Activated CD4-positive, alpha-beta T cell treated with anti-CD3 and anti-CD28 coated beads, Interleukin-2, amount 50 U/mL, for 1 hour (primary cell): Measurements from ENCODE around the gene CORO1C.

Experiments
- DNase-seq: peaks from one replicate; pipeline ENCODE4 v3.0.0-alpha.2; 2020

CORO1C gene

DNA sequence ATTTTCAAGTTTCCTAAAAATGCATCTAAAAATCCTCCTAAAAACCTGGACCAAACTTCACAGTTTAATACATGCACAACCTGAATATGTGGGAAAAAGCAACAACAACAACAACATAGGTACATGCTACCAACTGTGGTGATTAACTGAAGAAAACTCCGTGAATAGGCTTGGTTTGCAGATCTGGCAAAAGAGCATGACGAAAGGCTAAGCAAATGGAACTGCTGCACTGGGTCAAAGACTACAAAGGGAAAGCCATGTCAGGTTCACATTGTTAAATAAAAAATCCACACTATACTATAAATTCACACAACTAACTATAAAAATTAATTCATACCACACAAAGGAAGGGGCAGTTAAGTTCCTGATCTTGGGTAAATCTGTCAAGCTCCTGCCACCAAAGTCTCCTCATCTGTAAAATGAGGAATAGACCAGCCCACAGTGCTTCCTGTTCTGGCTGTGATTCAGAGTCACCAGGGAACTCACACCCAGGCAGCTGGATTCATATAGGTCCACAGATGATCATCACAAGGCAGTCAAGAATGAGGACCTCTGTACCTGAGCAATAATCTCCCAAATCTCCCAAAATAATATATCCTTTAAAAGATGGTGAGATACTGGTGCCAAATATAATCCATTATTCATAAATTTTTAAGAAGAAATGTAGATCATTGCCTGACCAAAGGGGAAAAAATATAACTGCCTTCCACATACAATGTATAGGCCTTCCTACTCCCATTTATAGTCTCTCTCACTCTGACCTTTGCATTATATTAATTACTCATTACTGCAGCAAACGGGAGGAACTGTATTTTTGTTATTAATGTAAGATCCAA, 7.0 kb downstream of the CORO1C start:
- DNase-seq = no peak

GRCh38 chr12:108722992-108723766, 8.1 kb downstream of the CORO1C start:
- no peak for DNase-seq

DNA sequence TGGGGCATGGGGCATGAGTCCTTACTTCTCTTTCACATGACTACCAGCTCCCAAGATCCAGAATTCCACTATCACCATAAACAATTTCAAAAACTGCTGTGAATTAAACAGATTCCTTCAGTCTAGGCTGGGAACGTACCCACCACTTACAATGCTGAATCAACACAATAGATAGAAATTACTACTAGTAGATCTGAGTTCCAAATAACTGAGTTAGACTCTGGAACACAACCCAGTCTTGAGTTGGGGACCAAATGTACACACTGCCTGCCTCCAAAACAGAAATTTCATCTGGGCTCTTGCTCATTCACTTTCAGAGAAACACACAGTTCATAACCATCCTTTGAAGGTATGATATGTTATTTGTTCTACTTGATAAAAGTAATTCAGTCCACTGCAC, 8.9 kb downstream of the CORO1C start:
- DNase-seq = no peak

GRCh38 chr12:108721824-108722223, 9.5 kb downstream of the CORO1C start:
- DNase-seq = no peak

DNA sequence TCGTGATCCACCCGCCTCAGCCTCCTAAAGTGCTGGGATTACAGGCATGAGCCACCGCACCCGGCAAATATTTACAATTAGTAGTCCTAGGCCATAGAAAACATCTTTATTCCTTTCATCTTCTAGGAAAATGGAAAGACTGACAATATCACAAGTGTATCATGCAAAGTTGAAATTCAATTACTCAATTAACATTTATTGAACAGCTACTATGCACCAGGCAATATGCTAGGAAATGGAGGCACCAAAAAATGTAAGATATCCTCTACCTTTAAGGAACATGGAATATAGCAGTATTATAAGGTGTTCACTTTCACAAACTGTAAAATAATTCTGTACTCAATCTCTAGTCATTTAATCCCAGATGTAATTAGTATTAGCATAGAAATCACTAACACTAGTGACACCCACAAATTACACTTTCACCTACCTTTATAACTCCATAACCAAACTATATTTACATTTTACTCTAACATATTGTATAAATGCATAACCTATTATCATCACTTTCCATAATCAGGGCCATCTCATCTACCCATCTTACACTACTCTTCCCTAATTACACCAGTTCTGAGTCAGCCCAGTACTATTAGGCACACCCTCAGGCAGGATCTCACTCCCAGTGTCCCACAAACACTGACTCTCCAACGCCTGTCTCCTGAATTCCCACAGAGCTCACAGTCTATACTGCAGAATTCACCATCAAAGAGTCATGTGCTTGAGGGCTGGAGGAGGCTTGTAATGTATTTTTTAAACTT, 10.4 kb downstream of the CORO1C start:
- DNase-seq = no peak

- no peak for DNase-seq
These were observed 14.1 kb downstream of the CORO1C start for GRCh38 chr12:108717243-108717642.

- DNase-seq = no peak
These were observed 16.5 kb downstream of the CORO1C start for GRCh38 chr12:108714866-108715265.

DNA sequence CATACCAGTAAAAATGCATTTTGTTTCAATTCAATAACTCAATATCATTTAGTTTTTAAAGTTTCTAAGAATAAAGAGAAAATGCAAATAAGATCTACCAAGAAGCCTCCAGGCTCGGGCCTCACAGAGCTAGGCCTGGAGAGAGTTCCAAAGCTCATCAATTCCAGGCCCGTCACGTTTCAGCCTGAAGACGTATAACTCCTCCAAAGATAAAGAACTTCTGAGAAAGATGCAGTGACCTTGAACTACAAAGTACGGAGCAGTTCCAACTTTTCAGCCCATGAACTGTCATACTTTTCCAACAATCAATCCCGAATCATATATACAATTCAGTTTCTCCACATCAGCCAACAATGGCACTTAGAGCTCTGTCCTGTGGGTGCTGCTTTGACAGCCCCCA, 17.8 kb downstream of the CORO1C start:
- DNase-seq = no peak

DNA sequence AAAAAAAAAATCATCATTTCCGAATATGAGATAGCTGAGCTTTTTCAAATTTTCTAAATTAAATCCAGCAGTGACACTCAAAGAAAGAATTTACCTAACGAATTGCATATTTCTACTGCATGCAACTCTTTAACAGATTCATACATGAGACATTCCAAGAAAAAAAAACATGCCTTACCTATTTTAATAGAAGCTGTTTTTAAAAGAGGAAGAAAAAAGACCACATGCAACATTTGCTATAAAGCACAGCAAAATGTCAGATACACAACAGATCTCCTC, 18.5 kb downstream of the CORO1C start:
- DNase-seq = no peak

DNA sequence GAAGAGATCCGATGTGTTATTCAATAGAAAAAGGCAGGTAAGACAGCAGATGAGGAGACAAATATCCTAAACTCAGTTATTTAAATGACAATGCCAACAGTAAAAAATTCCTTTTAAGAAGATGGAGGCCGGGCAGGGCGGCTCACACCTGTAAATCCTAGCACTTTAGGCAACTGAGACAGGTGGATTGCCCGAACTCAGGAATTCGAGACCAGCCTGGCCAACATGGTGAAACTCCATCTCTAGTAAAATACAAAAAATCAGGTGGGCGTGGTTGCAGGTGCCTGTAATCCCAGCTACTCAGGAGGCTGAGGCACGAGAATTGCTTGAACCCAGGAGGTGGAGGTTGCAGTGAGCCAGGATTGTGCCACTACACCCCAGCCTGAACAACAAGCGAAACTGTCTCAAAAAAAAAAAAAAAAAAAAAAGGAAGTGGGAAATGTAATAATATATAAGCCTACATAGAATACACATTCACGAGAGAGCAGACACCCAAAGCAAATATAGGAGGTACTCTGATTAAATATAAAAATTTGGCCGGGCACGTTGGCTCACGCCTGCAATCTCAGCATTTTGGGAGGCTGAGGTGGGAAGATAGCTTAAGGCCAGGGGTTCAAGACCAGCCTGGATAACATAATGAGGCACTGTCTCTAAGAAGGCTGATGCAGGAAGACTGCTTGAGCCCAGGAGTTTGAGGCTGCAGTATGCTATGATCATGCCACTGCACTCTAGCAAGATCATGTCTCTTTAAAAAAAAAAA, 19.0 kb downstream of the CORO1C start:
- DNase-seq = no peak

- no peak for DNase-seq
These were observed 19.7 kb downstream of the CORO1C start for GRCh38 chr12:108711489-108712164.

DNA sequence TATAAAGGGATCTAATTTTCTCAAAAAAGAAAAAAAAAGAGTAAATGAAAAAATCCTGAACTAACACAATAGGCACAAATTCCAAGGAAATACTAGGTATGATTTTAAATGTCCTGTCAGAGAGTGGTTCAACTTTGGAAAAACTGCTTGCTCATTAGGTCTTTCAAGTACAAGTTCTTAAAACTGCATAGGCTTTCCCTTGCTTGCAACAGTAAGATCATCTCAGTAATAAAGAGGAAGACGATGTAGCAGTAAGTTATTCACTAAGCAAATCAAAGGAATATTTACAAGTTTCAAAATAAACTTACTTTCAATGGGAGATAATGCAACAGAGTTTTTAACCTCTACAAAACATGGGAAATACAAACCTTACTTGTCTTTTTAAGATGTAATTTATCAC, 21.6 kb downstream of the CORO1C start:
- DNase-seq = no peak

GRCh38 chr12:108704527-108704926, 26.8 kb downstream of the CORO1C start:
- DNase-seq = no peak

GRCh38 chr12:108702595-108703320, 28.6 kb downstream of the CORO1C start:
- DNase-seq = no peak

DNA sequence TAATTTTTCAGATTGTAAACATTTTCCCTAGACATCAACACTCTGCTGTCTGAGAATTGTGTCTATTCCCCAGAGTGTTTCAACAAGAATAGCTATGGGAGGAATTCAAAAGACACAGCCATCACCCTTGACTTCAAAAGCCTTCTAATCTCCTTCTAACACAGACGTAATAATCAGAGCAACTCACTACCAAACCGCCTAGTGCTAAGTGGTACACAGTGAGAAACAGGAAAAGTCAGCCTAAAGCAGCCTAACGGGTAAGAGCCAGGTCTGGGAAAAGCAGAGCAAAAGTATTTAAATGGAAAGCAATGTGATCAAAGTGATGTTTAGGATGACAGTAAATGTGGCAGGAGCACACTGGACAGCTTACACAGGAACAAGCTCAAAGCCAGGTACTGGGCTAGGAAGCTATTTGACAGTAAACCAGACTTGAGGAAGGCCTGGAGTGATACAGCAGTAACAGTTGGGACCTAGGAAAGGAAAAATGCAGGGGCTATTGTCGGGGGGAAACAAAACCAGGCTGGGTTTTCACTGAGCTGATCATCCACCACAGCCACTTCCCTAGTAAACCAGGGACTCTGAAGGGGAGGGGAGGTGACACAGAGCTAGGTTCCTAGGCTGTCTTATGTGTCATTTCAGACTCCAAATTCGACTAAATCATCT, 29.4 kb downstream of the CORO1C start:
- no peak for DNase-seq

GRCh38 chr12:108700833-108701541, 30.3 kb downstream of the CORO1C start:
- no peak for DNase-seq

GRCh38 chr12:108699955-108700563, 31.3 kb downstream of the CORO1C start:
- DNase-seq = no peak

GRCh38 chr12:108697905-108698304, 33.4 kb downstream of the CORO1C start:
- DNase-seq = no peak

GRCh38 chr12:108696996-108697290, 34.4 kb downstream of the CORO1C start:
- no peak for DNase-seq
